Kasumi-1 (cell line): ENCODE data around the gene COL6A2.
"Not testable (repeated sequence)": the region's sequence is repeated elsewhere in the genome, so short reads cannot be mapped to it uniquely, and the experiment has no call there.

Source experiments
- DNase-seq, 2 experiments: peaks; one replicate each; lab custom pipeline; 2025; lab: John Stamatoyannopoulos, UW

Gene COL6A2

DNA sequence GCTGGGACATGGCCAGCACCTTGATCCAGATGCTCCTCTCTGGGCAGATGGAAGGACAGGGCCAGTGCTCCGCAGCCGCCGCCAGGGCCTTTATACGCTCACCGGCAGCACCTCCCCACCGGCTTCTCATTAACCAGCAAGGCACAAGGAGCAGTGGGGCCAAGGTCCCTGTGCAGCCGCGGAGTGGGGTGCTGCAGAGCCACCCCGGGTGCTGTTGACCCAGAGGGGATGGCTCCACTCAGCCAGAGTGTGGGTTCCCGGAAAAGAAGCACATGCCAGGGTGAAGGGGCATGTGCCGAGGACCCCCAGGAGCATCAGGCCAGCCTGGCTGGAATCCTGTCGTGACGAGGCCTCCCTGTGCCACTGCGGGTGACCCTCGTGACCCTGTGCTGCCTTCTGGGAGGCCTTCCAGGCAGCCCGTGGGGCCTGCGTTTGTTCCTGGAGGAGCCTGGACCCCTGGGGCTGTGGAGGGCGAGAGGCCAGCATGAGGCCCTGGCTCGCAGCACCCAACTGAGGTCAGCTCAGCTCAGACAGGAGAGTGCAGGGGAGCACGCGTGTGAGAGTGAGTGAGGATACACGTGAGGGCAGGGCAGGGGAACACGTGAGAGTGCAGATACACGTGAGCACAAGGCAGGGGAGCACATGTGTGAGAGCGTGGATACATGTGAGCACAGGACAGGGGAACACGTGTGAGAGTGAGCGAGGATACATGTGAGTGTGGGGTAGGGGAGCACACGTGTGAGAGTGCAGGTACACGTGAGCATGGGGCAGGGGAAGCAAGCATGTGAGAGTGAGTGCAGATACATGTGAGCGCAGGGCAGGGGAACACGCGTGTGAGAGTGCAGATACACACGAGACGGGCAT, 57.8 kb downstream of the COL6A2 start, which contains the start of gene FTCD:
TSS of gene FTCD (minus strand) at position 66 of the 864 bp plus-strand sequence. CDS start at position 10, 56 bp downstream.
- no peak for DNase-seq

DNA sequence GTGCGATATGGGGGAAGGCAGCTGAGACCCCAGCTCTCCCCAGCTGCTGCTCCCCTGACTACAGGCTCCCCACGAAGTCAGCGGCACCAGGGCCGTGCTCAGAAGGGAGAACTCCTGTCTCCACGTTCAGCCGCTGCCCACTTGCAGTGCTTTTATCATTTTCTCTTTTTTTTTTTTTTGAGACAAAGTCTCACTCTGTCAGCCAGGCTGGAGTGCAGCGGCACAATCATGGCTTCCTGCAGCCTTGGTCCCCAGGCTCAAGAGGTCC, 58.4 kb downstream of the COL6A2 start:
- DNase-seq = no peak

DNA sequence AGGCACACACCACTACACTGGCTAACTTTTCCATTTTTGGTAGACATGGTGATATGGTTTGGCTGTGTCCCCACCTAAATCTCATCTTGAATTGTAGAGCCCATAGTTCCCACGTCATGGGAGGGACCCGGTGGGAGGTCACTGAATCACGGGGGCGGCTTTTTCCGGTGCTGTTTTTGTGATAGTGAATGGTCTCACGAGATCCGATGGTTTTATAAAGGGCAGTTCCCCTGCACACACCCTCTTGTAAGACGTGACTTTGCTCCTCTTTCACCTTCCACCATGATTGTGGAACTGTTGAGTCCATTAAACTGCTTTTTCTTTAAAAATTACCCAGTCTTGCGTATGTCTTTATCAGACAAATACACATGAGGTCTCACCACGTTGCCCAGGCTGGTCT, 58.8 kb downstream of the COL6A2 start:
- no peak for DNase-seq

DNA sequence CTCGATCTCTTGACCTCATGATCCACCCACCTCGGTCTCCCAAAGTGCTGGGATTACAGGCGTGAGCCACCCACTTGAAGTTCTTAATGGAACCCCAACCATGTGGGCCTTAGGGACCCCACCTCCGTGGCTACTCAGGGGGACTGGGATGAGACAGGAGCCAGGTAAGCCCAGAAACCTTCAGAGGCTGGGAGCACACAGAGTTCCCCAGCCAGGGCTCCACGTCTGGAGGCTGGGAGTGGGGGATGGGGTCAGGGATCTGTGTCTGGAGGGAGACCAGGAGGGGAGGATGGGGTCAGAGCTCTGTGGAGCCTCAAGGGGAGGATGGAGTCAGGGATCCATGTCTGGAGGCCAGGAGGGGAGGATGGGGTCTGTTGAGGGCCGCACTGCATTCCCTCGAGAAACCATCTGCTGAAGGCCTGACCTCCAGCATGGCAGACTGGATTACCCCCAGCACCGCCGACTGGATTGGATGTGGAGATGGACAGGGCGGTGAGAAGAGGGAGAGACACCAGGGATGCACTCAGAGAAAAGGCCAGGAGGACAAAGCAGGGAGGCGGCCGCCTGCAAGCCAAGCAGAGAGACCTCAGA, 59.6 kb downstream of the COL6A2 start:
- no peak for DNase-seq

DNA sequence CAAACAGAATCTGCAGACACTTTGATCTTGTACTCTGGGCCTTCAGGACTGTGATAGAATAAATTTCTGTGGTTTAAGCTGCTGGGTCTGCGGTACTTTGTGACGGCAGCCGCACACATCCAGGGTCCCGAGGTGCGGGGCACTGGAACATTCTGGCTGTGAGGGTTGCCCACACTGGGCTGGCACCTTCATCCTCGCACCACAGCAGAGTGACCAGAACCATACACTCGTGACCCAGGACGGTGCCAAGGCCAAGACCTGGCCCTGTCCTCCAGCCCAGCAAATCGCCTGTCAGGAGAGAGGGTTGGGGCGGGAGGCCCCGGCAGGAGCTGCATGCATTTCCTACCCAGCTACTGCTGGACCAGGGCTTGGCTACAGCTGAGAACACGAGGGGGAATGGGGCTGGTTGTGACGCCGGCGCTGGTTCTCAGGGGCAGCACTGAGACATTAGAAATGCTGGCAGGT, 60.1 kb downstream of the COL6A2 start:
- DNase-seq = no peak

DNA sequence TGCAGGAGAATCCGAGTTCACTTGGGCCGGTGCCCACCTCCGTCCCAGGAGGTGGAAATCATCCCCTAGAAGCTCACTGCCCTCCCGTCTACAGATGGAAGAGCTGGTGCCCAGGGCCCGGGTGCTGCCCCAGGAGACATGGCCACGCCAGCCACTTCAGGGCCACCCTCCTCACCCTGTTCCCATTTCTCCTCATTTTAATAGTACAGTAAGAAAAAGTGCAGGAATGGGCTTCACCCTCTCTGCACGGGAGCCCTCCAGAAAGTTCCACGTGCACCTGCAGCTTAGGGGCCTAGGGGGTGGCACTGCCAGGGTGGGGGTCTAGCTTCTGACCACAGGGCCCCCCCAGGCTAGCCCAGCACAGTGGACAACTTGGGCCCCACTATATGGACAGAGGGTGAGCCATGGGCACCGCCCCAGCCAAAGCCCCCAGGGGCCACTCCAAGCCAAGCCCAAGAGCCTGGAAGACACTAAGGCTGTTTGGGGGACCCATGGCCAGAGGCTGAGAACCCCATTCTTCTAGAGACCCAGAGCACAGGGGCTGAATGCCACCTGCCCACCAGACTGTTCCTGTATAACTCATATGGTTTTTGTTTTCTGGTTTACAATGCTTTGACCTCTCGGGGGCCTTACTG, 60.9 kb downstream of the COL6A2 start:
- no peak for DNase-seq

DNA sequence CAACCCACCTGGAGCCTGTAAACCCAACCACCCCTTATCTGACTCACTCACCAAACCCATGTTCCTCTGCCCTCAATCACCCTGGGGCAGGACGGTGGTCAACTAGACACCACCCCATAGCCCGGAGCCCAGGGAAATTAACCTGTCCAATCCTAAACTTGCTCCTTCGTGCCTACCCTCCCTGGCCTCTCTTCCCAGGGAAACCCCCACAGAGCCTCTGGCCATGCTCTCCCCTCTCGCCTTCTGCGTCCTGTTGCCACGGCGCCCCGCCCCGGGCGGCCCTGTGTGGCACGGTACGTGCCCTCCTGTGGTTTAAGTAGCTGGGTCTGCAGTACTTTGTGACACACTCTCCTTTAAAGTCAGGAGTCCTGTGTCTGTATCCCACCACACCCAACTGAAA, 61.5 kb downstream of the COL6A2 start:
- no peak for DNase-seq

DNA sequence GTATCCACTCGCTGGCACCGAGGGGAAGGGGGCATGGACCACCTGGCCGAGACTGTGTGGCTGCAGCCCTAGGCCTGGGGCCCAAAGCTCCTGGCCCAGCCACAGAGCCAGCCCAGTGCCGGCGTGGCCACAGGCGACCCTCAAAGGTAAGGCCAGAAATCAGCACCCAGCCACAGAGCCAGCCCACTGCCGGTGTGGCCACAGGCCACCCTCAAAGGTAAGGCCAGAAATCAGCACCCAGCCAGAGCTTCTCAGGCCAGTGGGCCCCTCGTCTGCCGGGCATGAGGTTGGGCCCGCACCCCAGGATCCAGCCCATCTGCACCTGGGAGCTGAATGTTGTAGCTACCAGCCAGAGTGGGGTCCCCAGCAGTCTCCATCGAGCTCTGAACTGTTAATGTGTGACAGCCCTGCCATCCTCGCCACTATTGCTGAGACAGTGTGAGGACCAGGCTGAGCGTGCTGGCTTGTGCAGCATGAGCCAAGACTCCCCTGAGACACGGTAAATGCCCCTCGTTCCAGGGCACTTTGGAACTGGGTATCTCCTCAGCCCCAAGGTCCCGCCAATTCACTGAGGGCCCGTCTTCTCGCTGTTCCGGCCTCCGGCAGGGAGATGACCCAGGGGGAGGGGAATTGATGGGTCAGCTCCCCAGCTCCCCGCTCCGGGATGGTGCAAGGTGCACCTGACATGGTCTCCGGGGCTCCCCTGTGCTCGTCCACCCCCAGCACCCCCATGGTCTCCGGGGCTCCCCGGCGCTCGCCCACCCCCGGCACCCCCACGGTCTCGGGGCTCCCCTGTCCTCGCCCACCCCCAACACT, 62.1 kb downstream of the COL6A2 start:
- no peak for DNase-seq

DNA sequence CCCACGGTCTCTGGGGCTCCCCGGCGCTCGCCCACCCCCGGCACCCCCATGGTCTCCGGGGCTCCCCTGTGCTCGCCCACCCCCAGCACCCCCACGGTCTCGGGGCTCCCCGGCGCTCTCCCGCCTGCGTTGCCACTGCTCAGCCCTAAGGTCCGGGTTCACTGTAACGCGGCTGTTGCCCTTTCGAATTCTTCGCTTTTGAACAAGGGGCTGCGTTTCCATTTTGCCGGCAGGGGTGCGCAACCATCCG, 62.7 kb downstream of the COL6A2 start:
- no peak for DNase-seq

DNA sequence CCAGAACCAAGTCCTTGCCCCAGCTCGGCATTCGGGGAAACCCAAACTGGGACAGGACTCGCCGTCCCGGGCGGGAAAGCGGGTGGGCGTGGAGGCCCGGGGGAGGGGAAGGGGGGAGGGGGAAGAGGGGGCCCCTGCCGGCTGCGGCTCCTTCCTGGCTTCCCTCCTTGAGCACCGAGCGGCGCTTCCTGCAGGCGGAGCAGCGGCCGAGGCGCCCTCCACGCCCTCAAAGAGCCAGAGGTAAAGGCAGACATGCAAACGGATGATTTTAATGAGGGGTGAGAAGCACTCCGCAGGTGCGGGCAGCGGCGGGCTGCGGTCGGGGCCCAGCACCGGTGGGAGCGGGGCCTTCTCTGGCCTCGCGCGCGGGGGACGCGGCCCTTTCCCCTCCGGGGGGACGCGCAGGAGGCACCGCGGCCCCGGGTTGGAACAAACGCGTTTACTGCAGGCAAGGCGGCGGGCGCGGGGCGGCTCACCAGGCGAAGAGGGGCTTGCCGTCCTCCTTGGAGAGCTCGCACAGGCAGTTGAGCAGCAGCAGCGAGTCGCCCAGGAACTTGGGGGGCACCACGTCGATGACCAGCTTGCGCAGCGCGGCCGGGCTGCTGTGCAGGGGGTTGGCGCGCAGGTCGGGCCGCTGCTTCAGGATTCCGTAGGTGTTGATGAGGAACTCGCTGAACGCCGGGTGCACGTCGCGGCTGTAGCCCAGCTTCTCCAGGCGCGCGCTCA, 63.2 kb downstream of the COL6A2 start:
- no peak for DNase-seq

DNA sequence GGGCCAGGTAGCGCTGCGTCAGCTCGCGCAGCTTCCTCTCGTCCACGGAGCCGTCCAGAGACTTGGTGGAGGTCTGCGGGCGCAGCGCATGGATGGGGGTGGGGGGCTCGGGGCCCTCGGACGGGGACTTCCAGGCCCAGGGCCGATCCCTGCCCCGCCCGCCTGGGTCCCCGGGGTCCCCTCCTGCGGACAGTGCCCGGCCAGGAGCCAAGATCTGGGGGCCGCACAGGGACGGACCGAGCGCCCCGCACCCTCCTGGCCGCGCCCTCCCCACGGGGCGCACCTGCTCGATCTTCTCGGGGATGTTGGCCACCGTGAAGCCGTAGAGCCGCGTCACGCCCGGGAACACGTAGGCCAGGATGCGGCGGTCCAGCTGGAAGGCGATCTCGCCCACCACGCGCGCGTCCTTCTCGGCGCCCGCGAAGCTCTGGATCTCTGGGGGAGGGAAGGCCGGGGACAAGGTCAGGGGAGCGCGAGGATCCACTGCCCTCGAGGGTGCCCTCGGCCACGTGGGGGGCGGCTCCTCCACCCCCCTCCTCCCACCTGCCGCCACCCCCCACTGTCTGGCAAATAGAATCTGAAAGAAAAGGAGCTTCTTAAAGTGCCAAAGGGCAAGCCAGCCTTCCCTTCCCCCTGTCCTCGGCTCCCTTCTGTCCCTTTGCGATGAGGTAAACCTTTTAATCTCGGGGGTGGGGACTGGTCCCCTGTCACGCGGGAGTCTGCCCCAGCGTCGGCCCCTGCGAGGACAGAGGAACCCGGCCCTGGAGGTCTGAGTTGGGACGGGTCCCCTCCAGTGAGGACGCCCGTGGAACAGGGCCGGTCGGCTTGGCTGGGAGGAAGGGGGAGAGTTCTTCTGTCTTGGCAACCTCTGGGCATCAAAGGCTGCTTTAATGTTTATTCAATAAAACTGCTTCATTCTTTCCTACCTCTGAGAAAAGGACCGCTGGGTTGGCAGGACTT, 64.0 kb downstream of the COL6A2 start:
- DNase-seq = no peak

DNA sequence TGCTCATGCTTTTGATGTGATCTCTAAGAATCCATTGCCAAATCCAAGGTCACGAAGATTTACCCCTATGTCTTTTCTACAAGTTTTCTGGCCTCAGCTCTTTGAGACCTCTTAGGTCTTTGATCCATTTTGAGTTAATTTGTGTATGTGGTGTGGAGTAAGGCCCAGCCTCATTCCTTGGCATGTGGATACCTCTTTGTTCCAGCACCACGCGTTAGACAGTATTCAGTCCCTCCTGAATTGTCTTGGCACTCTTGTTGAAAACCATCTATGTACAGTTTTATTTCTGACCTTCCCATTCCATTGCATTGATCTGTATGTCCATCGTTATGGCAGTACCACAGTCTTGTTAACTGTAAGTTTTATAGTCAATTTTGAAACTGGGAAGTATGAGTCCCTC, 65.5 kb downstream of the COL6A2 start:
- no peak for DNase-seq

DNA sequence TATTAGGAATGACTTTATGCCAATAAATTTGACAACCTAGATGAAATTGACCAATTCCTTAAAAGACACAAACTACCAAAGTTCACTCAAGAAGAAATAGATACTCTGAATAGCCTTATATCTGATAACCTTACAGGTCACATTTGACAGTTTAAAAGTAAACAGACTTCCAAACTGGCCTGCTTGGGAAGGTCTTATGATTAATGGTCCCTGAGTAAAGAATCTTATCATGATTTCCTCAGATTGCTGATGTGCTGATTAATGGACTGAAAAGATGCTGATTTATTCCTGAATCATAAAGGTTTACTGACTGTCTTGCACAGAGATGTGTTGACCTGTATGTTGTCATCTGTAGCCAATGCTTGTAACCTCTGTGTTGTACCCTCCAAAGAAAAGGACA, 67.2 kb downstream of the COL6A2 start:
- DNase-seq = no peak

DNA sequence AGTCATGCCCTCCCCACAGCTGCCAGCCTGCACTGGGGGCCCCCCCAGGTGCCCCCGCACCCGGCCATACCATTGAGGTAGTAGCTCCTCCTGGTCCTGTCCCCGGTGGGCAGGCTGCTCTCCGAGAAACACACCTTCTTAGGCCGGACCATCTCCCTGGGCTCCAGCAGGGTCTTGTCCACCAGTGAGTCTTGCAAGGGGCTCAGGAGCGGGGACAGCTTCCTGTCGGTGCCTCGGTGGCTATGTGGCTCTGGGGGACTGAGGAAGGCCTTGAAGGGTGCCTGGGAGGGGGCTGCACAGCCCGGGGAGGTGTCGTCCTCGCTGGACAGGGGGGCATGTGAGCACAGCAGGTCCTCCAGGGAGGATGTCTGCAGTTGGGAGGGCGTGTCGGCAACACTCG, 70.3 kb downstream of the COL6A2 start:
- no peak for DNase-seq

DNA sequence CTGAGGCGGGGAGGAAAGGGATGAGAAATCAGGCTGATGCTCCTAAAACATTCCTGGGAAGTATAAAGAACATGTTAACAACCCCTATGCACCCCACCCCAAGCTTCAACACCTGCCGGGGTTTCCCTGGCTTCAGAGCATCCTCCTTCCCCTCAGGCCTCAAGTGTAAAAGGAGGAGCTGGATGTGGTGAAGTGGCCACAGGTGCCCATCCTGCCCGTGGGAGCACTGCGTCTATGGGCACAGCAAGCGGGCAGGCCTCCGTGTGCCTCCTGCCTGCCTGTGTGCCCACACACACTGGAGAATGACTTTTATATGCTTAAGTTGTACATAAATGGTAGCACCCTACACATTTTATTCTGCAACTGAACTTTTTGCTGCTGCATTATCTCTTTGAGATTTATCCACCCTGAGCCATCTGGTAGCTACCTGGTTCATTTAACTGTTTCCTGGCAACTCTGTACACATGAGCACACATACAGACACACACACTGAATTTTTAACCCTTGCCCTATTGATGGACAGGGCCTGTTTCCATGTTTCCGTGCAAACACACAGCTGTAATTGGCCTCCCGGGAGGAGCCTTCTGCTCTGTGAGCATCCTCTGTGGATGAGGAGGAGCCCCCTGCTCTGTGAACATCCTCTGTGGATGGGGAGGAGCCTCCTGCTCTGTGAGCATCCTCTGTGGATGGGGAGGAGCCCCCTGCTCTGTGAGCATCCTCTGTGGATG, 70.9 kb downstream of the COL6A2 start:
- DNase-seq = no peak

DNA sequence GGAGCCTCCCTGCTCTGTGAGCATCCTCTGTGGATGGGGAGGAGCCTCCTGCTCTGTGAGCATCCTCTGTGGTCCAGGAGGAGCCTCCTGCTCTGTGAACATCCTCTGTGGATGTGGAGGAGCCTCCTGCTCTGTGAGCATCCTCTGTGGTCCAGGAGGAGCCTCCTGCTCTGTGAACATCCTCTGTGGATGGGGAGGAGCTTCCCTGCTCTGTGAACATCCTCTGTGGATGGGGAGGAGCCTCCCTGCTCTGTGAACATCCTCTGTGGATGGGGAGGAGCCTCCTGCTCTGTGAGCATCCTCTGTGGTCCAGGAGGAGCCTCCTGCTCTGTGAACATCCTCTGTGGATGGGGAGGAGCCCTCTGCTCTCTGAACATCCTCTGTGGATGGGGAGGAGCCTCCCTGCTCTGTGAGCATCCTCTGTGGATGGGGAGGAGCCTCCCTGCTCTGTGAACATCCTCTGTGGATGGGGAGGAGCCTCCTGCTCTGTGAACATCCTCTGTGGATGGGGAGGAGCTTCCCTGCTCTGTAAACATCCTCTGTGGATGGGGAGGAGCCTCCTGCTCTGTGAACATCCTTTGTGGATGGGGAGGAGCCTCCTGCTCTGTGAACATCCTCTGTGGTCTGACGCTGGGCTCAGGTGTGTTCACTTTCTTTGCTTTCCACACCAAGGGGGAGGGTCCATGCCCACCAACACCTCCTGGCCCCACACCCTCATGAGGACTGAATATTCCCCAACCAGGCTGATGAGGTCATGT, 72.7 kb downstream of the COL6A2 start:
- DNase-seq = not testable (repeated sequence)

DNA sequence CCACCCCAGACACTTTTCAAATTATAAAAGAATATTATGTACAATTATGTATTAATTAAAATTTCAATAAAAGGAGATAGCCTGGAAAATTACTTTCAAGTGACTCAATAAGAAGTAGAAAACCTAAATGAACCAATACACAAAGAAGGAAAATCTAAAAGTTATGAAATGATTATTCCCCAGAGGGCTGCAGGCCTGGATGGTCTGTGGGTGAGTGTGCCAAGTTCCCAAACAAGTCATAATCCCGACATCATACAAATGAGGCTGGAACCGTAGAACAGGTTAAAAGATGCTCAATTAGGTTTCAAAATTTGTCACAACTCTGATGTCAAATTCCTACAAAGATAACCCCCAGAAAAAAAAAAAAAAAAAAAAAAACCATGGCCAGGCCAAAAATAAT, 73.7 kb downstream of the COL6A2 start:
- no peak for DNase-seq

DNA sequence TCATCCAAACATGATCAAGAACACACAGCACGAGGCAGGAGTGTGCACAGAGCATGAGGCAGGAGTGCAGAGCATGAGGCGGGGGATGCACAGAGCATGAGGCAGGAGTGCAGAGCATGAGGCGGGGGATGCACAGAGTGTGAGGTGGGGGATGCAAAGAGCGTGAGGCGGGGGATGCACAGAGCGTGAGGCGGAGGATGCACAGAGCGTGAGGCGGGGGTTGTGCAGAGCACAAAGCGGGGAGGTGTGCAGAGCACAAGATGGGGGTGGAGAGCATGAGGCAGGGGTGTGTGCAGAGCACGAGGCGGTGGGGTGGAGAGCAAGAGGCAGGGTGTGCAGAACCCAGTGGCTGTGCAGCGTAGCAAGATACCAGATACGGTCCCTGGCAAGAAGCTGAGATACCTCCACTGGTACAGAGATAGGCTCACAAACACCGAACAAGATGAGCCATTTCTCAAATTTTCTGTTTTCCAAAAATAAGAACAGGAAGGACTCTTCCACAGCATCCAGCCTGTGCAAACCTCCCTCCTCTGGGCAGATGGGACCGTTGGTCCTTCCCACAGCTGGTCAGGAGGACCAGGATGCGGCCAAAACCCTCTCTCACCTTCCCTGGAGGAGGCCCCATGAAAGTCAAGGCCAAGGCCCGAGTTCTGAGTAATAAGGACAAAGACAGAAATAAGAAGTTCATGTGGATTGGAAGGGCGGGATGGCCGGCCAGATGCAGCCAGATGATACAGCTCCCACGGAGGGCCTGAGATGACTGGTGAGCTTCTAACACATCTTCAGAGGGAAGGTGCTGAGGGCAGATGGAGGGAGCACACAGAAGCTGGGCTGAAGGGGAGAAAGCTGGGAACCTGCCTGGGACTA, 74.3 kb downstream of the COL6A2 start:
- no peak for DNase-seq
